Duodenal mucosa (tissue), 2 donors: ENCODE results near the gene TMF1.

Source experiments
- H3K27ac ChIP-seq: one replicate; pipeline ENCODE4 v1.7.0; 2013; ENCODE audit warnings: low read depth, low read length
- H3K27me3 ChIP-seq, 2 donors: one replicate each; pipeline ENCODE4 v1.7.0; 2013; ENCODE audit warnings: low read length in 2 of 2, control low read depth in 1 of 2; ENCODE audit not compliant: insufficient read depth in 2 of 2, control insufficient read depth in 1 of 2
- H3K36me3 ChIP-seq, 2 donors: one replicate each; pipeline ENCODE4 v1.7.0; 2013; ENCODE audit warnings: low read length in 2 of 2, control low read depth in 1 of 2; ENCODE audit not compliant: insufficient read depth in 2 of 2, control insufficient read depth in 1 of 2
- H3K4me1 ChIP-seq, 2 donors: one replicate each; pipeline ENCODE4 v1.7.0; 2013; ENCODE audit warnings: low read length in 2 of 2, control low read depth in 1 of 2; ENCODE audit not compliant: insufficient read depth in 2 of 2, control insufficient read depth in 1 of 2
- H3K4me3 ChIP-seq, 2 donors: one replicate each; pipeline ENCODE4 v1.7.0; 2013; ENCODE audit warnings: low read length in 2 of 2, low read depth in 1 of 2
- H3K9ac ChIP-seq, 2 donors: one replicate each; pipeline ENCODE4 v1.7.0; 2013; ENCODE audit warnings: low read length in 2 of 2, low read depth in 1 of 2
- H3K9me3 ChIP-seq, 2 donors: one replicate each; pipeline ENCODE4 v1.7.0; 2013; ENCODE audit warnings: low read length in 2 of 2, control low read depth in 1 of 2; ENCODE audit not compliant: control insufficient read depth in 1 of 2

Gene TMF1

GRCh38 chr3:68984011-68984530, 68.1 kb downstream of the TMF1 start:
- Histone ChIP-seq H3K36me3 (peaks cover 21 to 49% of the 10 kb centered on the region in 2 donors), H3K9me3 (no peaks in the 10 kb centered on the region), H3K9ac (no peak overlapping the region), H3K27me3 (no peaks in the 10 kb centered on the region), H3K4me1 (no peaks in the 10 kb centered on the region), H3K27ac (no peak overlapping the region), H3K4me3 (no peak overlapping the region)

DNA sequence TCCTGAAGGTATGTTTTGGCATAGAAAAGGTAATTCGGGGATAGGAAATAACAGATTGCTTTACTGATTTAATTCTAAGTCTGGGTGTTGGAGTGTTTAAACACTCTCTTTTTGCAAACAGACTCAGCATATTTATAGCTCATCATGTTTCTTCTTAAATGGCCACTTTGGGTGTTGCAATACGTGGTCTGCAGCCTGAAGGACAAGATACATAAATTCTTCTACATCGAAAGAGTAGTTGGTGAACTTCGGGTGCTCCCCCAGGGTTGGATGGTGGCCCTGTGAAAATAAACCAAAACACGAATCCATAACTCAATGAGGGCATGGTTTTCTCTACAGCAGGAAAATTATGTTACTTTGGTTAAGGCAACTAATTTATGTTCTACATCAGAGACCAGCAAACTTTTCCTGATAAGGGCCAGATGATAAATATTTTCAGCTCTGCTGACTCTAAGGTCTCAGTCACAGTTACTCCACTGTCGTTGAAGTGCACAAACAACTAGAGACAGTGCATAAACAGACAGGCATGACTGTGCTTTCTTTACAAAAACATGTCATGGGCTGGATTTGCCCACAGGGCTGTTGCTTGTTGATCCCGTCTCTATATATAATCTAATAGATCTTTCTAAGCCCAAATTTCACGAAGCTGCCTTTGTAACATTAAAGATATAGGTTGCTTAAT, 74.5 kb downstream of the TMF1 start:
- Histone ChIP-seq H3K4me3 (no peak overlapping the region), H3K36me3 (peaks cover 23 to 29% of the 10 kb centered on the region in 2 donors), H3K9ac (no peak overlapping the region), H3K9me3 (no peaks in the 10 kb centered on the region), H3K4me1 (no peaks in the 10 kb centered on the region), H3K27ac (no peak overlapping the region), H3K27me3 (no peaks in the 10 kb centered on the region)

GRCh38 chr3:68974711-68975110, 77.4 kb downstream of the TMF1 start:
- H3K27me3 ChIP-seq = peaks cover 0 to 3% of the 10 kb centered on the region in 2 donors
- H3K9ac ChIP-seq = no peak overlapping the region
- no peak overlapping the region for H3K4me3 ChIP-seq
- no peak overlapping the region for H3K27ac ChIP-seq
- no peaks in the 10 kb centered on the region for H3K4me1 ChIP-seq
- H3K36me3 ChIP-seq = peaks cover 15 to 21% of the 10 kb centered on the region in 2 donors
- H3K9me3 ChIP-seq = no peaks in the 10 kb centered on the region

DNA sequence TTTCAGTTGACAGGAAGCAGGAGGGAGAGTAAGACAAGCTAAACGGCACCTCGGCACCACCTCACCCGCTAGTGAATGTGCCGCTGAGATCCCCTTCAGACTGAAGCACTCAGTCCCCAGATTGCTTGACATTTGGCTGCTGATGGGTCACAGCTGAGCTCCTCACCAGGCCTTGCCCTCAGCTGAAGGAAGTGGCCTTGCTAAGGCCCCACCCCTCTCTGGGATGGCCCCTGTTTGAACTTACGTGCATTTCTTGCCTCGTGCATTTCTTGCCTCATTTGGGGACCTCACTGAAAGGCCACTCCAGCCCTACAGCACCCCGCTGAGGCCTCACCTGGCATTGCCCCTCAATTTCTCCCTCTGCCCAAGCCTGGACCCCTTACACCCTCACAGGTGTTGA, 78.5 kb downstream of the TMF1 start:
- H3K4me1 ChIP-seq = no peaks in the 10 kb centered on the region
- H3K27me3 ChIP-seq = peaks cover 0 to 3% of the 10 kb centered on the region in 2 donors
- peaks cover 8 to 13% of the 10 kb centered on the region in 2 donors for H3K36me3 ChIP-seq
- no peaks in the 10 kb centered on the region for H3K9me3 ChIP-seq
- no peak overlapping the region for H3K27ac ChIP-seq
- no peak overlapping the region for H3K4me3 ChIP-seq
- H3K9ac ChIP-seq = no peak overlapping the region

DNA sequence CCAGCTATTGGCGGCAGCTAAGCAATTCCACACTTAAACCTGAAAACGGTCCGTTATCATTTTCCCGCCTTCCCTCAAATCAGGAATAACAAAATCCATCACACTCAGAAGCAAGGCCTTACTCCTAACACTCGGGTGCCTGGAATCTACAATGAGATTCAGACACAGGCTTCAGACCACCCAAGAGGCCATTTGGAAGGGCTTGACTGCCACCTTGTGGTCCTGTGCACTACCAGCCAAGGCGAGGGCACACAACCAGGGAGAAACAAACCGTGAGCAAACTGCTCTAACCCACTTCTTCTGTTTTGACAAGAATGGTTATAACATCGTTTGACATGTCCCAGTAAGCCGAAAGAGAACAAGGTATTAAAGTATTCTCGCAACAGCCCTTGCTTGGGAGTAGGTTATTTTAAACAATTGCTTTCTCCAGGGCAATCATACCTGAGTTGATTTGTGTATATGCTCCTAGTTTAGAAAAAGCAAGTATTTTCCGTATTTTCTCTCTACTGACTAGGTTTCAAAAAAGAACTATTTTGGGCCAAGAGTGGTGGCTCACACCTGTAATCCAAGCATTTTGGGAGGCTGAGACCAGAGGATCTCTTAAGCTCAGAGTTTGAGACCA, 79.7 kb downstream of the TMF1 start:
- peaks cover 0 to 3% of the 10 kb centered on the region in 2 donors for H3K27me3 ChIP-seq
- peaks cover 3% of the 10 kb centered on the region in 2 donors for H3K36me3 ChIP-seq
- H3K4me1 ChIP-seq = no peaks in the 10 kb centered on the region
- H3K9ac ChIP-seq = no peak overlapping the region
- no peaks in the 10 kb centered on the region for H3K9me3 ChIP-seq
- H3K27ac ChIP-seq = no peak overlapping the region
- no peak overlapping the region for H3K4me3 ChIP-seq
